ENCODE measurements around the gene TUBGCP3.

Gene TUBGCP3

DNA sequence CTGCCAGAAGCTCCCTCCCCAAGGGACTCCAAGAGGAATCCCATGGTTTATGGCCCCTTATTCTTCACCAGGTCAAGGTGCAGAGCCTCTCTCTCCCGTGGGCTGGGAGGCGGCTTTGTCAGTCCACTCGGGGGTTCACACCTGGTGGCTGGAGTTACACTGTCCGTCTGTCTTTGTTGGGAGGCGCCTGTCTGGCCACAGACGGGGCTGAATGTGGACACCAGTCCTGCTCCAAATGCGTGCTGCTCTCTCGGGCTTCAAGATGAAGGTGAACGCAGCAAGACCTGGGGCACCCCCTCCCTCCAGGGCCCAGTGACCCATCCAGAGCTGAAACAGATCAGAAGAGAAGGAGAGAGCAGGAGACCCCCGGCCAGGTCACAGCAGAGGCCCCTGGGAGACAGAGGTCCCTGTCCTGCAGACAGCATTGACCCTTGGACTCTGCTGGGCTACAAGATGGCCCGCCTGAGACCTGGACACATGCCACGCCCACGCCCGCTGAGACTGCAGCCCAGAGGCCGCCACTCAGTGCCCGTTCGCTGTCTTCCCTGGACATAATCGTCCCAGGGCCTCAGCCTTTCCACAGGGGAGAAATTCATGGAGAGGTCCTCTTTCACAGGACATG, 29.9 kb upstream of the TUBGCP3 start:
- DNase-seq (ENCODE audit: low spot score): no peak

DNA sequence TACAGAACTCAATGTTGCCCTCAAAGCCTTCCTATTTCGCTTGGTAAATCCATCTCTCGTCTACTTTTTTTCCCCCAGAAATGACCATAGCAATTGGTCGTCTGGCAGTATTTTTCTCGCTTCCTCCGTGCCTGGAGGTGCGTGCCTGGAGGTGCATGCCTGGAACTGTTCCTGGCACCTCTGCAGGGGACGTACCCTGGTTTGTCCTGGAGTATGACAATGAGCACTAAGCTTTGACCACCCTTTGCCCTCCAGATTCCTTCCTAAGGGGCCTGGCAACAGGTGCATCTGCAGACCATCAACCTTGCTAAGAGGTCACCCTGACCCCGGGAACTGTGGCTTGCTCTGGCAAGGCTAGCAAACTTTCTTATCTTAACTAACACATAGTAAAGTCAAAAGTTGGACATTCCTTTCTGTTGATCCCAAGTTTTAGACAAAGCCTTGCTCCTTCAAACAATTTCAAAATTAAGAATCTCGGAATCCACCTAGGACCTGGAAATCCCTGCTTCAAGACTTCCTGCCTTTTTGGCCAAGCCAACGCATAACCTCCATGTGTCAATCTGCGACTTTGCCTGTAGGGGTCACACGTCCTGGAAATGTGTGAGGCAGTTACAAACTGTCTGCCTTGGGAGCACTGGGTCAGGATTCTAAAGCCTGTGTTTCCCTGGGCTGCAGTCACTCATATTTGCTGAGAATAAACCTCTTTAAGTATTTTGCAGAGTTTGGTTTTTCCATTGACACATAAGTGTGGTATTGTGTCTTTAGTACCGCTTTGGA, 28.8 kb upstream of the TUBGCP3 start:
- peak; percentile 48 for DNase-seq (ENCODE audit: low spot score)

DNA sequence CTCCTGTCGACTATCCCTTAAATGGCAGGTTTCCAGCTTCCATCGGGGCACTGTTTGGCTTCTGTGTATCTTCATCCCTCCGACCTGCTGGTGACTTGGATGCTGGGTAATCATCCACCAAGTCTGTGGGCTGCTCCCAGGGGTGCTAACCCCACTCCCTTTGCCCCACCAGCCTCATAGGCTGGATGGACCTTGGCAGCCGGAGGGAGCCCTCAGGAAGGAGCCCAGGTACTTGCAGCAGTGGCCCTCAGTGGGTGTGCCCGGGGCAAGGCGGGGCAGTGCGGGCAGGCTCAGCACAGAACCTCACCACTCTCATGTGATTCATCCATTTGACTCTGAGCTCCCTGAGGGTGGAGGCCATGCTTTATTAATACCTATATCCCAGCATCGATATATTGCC, 27.4 kb upstream of the TUBGCP3 start:
- no peak for DNase-seq (ENCODE audit: low spot score)

DNA sequence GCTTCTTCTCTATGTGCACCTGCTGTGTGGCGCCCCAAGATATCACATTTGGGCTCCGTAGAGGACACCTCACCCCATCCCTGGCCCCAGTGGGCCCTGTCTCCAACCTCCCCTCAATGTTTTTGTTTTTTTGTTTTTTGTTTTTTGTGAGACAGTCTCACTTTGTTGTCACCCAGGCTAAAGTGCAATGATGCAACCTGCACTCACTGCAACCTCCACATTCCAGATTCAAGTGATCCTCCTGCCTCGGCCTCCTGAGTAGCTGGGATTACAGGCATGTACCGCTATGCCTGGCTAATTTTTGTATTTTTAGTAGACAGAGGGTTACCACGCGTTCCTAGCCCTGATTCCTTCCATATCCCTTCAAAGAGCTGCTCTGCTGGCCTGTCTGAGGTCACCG, 26.9 kb upstream of the TUBGCP3 start:
- no peak for DNase-seq (ENCODE audit: low spot score)

DNA sequence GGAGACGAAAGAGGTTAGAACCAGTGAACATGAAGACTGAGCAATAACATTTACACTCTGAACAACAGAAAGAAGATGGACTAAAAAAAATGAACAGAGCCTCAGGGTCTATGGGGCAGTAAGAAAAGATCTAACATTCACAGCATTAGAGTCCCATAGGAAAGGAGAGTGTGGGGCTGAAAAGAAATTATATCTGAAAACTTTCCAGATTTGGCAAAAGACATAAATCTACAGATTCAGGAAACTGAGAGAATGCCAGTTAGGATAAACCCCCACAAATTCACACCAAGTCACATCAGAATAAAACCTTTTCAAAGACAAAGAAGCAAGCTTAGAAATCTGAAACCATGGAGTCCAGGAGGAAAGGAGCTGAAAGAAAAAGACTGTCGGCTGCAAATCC, 20.3 kb upstream of the TUBGCP3 start:
- DNase-seq (ENCODE audit: low spot score): no peak

DNA sequence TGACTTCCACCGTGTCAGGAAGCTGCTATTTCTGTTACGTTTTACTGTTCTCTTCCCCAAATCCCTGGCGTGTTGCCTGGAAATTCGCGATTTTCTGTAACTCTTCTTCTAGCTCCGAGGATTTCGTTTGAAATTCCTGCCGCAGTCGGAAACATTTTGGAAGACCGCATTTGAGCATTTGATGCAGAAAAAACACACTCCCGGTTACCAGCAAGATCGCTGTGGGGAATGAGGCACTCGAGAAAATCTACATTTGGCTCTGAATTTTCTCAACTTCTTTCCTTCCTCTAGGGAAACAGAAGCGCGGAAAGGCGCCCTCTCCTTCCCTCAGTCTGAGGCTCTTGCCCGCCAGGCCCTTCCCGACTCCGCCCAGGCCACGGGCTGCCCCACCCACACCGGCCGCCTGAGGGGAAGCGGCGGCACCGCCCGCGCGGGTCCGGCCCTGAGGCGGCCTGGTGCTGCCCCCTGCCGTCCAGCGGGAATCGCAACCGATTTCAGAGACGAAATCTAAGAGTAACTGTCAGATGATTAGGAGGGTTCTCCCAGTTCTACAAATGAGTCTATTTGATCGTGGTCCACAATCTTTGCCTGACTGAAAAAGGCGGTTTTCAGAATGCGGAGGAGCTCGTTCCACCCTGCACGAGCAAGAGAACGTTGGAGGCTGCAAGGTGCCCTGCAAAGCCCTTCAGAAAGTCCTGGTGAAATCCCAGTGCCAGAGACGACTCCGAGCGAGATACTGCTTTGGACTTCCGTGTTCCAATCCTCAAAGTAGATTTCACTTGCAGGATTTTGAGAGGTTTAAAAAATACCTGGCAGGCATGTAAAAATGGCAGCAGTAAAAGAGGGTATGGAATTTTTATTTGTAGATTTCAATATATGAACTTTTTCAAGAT, 18.4 kb upstream of the TUBGCP3 start:
- peak; percentile 86 for DNase-seq (ENCODE audit: low spot score)

DNA sequence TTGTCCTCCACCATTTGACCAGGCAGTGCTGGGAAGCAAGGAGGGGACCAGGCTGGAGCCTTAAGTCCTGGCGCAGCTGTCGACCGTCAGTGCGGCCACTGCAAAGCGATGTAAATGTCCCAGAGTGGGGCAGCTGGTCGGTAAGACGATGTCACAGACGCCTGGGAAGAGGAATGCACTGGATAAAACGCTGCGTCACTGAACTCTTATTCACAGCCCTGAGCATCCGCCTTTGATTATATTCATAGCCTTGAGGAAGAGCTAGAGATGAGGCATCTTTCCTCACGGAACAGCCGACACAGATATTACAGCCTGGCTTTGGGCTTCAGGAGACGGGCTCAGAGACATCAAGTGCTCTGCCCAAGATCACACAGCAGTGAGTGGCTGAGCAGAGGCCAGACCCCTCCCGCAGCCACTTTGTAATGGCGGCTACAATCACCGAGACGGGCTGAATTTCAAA, 17.6 kb upstream of the TUBGCP3 start:
- no peak for DNase-seq (ENCODE audit: low spot score)

DNA sequence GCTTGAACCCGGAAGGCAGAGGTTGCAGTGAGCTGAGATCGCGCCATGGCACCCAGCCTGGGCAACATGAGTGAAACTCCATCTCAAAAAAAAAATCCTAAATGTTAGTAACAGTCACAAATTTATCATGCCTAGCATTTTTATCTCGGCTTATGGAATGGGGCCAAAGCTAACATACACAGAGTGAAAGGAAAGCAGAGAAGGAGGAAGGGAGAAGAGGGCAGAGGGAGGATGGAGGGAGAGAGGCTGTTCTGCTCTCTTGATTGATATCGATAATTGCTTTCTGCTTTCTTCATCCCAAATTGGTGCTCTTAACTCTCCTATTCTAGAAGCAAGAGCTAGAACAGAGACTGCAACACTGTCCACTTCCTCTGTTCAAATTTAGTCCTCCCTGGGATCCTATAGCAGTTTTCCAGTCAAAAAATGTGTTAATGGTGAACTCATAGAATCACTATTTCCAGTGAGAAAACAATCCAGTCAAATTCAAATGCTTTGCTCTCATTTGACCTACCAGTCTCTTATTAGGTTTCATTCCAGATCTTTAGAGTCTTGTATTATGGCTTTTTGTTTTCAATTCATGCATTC, 15.8 kb upstream of the TUBGCP3 start:
- DNase-seq (ENCODE audit: low spot score): no peak

DNA sequence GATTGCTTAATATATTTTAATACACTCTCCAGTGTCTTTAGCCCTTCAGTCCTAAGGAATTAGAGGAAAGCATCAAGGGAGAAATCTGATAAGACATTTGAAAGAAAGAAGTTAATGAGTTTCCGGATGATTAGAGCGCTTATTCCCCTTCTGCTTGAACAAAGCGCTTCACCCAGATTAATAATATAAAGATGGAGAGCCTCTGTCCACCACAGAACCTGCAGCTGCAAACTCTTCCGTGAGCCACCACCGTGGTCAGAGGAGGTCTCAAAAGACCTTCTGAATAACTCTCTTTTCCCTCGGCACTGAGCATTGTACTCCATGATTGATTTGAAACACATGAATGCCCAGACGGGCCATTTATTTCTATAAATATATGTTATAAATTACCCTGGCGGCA, 14.2 kb upstream of the TUBGCP3 start:
- no peak for DNase-seq (ENCODE audit: low spot score)

DNA sequence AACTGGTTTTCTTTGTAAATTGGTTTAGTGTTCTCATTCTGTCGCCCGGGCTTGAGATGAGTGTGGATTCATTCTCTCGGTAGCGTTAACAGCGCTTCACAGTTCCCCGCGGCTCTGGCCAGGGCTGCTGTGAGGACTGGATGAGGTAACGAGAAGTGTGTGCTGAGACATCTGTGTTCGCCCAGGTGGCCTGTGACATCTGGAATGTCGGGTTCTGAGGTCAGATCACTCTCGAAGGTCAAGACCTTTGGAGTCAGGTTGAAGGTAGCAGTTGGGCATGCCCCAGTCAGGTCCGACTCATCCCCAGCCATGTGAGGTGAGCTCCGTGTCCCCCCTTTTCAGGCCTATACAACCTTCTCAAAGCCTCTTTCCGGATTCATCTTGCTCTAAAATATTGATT, 13.4 kb upstream of the TUBGCP3 start:
- no peak for DNase-seq (ENCODE audit: low spot score)

DNA sequence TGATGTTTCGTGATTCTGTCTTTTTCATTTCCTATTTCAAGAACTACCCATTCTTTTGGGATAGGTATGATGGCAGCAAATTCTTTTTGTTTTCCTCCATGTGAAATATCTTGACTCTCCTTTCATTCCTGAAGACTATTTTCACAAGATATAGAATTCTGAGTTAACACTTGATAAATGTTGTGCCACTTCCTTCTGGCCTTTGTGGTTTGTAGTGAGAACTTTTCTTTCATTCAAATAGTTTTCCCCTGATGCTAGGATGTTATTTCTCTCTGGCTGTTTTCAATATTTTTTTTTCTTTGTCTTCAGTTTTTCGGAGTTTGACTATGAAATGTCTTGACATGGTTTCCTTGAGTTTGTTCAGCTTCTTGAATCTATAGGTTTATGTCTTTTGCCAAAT, 8.3 kb upstream of the TUBGCP3 start:
- DNase-seq (ENCODE audit: low spot score): no peak

DNA sequence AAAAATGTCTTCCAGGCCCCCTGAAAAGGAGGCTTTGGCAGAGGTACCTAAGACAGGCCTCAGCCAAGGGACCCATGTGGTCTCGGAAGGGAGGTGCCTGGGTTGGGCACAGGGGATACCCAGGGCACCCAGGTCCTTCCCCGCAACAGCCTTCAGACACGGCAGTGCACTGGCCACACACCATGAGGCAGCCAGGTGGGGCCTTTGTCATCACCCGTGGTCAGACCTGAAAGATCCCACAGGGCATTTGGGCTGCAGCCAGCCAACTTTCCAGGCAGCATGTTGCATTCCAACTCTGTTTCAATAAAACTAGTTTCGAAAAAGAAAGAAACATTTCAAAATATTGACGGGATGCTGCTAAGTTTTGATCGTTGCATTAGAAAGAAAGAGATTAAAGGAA, 4.7 kb upstream of the TUBGCP3 start:
- no peak for DNase-seq (ENCODE audit: low spot score)

DNA sequence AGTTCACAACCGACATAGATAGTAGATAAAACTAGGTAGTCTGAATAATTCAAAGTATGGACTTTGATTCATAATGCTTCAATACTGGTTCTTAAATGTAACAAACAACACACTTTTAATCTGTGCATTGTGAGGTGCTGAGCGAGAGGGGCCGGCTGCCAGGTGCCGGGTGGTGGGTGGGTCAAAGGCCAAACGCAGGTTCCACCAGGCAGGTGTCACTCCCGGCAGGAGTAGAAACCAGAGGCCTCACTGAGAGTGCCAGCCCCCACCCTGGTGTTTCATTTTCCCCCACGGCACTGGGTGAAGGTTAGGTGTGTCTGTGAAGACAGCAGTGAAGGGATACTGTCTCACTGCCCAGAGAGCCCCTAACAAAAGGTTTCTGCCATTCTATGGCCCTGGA, 4.2 kb upstream of the TUBGCP3 start:
- no peak for DNase-seq (ENCODE audit: low spot score)

DNA sequence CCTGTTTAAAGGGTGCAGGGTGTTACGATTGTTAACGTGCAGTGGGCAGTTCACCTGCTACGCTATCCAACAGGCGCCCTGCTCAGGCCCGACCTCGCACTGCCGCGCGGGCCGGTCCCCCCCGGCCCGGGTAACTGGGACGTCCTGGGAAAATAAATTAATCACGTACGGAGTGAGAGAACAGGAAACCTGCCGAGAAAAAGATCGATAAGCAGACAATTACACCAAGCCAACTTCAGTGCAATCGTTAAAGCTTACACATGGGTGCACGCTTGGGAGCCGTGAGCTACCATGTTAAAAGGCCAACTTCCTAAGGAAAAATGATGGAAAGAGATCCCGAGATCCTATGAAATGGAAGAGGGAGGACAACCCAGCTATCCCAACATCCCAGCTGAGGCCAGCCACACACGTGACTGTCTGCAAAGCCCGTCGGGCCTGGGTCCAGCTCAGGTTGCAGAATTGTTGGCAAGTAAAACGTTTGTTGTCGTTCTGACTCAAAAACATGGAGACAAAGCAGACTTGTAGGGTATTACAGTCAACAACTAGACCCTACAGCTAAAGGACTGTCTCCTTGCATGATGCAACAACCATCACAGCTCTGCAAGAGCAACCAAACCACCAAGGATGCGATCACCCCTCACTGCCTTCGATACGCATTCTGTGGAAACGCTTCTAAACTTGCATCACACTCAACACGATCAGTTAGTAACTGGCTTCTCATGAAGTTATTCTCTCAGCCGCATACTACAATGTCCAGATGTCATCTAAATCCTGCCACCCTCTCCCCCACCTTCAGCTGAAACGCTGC, 741 bp upstream of the TUBGCP3 start:
- DNase-seq (ENCODE audit: low spot score): no peak

DNA sequence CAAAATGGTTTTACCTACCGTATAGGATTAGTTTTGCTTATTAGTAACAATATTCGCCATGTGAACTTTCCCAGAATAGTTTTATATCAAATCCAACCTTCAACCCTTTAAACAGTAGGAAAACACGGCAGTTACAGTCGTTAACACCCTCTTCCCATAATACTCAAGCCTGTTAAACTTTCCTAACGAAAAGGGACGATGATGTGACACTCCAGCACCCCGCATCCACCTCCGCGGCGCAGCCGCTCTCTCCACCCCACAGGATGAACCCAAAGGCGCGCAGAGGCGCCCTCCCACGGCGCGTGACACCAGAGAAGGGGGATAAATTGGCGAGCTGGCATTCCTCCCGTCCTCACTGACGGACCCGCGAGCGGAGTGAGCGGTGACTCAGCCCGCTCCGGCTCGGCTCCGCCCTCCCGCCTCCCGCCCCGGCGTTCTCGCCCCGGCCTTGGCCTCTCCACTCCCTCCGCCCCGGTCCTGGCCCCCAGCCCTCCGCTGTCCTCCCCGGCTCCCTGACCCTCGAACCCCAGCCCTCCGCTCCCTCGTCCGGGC, 665 bp downstream of the TUBGCP3 start:
- peak; percentile 56 for DNase-seq (ENCODE audit: low spot score)

DNA sequence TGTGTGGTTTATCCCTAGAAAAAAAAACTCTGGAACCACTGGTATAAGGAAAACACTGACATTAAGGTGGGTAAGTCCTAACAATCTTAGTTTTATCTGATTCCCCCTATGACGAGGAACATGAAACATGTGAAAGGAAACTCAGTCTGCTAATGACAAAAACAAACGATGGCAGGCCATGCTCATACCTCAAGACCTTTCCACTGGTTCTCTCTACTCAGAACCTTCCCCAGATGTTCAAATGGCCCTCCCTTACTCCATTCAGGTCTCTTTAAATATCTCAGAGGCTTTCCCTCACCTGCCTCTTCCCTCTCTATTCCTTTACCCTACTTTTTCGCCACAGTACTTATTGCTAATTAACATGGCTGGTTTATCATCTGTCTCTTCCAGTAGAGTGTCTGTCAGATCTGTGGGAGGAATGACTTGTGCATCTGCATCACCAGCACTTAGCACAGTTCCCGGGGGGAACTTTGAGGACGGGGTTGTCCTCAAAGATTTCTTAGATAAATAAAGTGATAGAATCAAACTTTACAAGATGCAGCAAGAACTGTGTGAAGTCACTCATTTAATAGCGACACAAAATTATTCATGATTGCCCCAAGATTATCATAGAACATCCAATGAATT, 1.5 kb downstream of the TUBGCP3 start:
- no peak for DNase-seq (ENCODE audit: low spot score)

DNA sequence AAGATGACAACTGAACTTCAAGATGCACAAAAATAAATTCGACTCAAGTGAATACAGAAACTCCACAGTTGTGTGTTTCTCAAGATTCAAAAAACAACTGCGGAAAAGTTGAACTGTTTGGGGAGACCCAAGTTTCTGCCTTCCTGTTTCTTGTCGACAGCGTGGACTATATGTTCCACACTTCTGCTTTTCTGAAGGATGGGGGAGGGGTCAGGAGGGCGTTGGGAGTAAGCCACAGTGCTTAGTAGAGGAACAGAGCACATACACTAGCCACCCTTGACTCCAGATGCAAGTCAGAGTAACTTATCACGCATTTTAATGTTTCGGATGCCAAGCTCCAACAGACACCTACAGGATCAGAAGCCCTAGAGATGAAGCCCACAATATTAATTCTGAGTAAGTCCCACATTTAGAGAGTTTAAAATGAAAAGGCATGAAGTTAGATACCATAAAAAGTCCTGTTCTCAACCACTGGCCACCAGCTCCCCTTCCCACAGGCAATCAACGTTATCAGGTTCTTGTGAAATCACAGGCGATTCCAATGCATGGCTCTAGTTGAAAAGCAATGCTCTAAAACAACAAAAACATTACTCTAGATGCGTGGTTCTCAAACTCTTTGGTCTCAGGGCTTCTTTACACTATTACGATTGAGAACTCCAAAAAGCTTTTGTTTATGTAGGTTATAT, 4.2 kb downstream of the TUBGCP3 start:
- DNase-seq (ENCODE audit: low spot score): peak; percentile 79

DNA sequence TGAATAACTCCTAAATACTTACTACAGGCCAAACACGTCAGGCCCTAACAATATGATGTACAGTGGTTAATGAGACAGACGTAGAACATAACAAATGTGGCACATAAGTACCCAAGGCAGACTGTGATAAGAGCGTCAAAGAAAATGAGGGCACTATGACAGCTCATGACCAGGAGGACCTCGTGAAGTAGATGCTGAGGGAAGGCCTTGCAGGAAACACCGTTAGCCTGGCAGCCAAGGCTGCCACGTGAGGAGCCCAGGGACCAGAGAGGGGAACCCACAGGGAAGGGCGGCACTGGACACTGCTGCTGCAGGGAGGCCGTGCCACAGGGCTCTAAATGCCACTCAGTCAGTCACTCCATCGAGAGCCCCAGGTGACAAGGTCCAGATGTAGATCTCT, 5.7 kb downstream of the TUBGCP3 start:
- no peak for DNase-seq (ENCODE audit: low spot score)

DNA sequence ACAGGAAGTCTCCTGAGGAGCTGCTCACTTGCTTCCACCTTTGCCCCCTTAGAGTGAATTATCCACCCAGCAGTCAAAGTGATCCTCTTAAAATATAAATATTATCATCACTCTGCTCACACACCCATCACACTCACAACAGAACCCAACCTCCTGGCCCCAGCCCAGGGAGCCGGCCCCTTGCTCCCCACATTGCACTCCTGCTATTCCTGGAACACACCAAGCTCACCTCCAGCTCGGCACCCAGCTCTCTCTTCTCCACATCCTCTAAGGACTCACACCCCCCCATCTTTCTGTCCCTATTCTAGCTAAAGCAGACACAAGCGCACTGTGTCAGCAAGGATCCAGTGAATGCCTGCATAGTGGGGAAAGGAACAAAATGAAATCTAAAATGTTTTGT, 7.0 kb downstream of the TUBGCP3 start:
- DNase-seq (ENCODE audit: low spot score): no peak

DNA sequence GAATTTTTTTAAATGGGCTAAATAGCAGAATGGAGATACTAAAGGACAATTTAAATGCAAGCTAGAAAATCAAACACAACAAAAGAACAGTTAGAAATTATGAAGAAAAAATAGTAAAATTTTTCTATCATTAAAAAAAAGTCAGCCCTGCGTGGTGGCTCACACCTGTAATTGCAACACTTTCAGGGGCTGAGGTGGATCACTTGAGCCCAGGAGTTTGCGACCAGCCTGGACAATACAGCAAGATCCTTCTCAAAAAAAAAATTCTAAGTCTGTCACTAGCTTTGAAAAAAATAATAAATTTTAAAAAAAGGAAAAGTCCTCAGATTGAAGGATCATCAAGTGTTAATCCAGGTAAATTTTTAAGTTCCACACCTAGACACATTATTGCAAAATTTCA, 7.7 kb downstream of the TUBGCP3 start:
- no peak for DNase-seq (ENCODE audit: low spot score)

Data from pons (tissue), 1 donor.